LHCN-M2 (cell line): ENCODE results near the gene ABHD17B. TPM values are rescaled to one million over a fixed set of nuclear protein-coding genes. Genes with fewer than 3 reads are reported as not detected.
"Not testable (repeated sequence)": the region's sequence is repeated elsewhere in the genome, so short reads cannot be mapped to it uniquely, and the experiment has no call there.

ENCODE experiments used
- DNase-seq: peaks from one replicate; pipeline ENCODE4 v3.0.0-alpha.2; 2012; ENCODE audit warnings: low read depth
- total RNA-seq: library from RNA; depleted of rRNA; stranded (reverse); fragments of >200 nt; gene quantifications from 2 replicates; pipeline ENCODE4 v1.2.3, GENCODE V29; 2014

ABHD17B gene
- total RNA-seq, 1 experiment from 2014 or later: 20.3 TPM

DNA sequence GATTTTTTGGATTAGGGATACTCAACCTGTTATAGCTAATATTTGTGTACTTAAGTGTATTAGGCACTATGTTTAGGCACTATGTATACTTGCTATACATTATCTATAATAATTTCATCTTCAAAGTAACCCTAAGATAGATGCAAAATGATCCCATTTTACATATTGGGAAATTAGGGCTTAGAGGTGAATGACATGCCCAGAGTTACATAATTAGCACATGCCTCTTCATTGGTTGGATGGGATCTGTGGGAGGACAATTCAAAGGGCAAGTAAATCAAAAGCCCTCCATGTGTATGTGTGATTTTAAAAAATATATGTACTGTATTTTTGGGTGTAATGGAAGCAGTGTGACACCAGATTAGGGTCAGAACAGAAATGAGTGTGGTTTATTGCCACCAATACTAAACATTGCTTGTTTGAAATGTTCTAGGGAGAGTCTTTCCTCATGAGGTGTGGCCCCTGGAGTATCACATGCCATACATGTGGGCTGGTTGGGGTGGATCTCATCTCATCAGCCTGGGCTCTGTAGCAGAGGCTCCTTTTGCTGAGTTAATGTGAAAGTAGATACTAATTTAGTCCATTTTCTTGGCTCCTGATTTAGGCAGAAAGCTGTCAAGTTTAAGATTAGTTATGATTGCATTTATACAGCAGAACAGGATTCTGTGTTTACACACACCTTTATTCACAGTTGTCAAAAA lies 6.0 kb upstream of the ABHD17B start:
- no peak for DNase-seq

DNA sequence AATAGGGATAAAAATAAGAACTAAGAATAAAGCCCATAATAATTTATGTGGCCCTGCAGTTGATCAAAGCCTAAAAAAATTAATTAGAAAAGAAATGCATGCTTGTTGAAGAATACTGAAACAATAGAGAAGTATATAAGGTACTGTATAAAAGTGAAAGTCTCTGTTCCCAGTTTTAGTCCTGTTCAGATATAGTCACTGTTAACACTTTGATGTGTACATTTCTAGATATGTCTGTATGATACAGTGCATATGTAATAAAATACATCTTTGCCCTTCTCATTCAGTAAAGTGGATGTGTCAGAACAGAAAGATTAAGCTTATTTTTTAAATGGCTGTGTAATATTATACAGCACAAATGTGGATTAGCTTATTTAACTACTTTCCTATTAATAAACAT lies 4.5 kb upstream of the ABHD17B start:
- DNase-seq: no peak

DNA sequence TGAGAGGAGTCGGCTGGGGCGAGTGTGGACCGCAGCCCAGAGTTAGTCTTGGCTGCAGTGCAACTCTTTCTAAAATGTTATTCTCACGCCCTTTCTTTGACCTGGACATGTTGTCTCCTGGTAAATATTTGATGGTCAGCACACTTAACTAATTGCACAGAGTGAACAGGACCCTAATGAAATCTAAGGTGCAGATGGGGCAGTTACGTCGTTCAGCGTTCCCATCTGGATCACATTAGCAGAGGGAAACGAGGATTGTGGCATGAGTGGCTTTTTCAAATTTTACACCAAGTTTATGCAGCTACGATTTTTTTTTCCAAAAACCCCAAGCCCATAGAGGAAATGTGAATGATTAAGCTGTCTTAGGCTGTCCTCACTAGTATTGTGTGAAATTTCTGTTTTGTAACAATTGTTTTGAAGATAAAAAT lies 929 bp upstream of the ABHD17B start:
- DNase-seq: no peak

DNA sequence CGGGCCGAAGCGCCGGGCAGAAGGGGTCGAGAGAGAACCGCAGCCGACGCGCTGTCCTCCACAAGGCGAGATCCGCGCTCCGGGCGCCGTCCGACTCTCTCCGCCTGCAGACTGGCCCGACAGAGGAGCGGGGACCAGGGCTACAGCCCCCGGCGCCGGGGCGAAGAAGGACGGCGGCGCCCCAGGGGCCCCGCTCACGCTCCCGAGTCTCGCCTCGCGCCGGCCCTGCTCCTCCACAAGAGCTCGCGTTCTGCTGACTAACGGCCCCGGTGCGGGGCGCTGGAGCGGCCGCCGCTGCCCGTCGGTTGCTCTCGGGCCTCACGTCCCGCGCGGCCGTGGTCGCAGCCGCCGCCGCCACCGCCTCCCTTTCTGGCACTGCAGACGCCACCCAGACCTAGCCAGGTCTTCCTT lies 338 bp downstream of the ABHD17B start:
- DNase-seq: no peak

DNA sequence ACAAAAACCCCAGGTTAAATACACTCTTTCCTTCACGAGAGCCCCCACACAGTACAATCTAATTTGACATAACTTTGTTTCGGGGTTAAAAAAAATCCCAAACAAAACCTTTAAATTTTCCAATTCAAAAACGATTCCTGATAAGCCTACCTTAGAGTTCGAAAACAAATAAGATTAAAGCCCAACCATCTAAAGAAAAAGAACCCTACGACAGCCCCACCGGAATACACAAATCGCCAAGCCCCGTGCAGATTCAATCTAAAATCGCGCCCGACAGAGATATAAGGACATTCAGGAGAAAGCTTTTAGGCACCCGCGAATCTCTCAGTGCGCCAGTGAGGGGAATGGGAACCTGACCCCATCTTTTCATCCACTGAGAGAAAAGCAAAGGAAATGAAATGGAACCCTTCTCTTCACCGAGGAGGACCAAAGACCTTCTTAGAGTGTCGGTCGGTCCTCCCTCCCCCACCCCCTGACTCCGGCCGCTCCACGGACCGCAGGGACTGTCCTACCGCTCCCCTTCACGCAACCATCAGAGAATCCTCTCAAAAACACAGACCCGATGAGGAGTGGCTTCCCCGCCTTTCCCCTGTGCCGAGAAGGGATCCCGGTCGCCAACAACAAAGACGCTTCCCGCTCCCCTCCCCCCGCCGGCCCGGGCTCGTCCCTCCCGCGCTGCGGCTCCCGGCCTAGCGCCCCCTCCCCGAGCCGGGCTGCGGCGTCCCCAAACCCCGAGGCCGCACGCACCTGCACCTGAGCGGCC lies 925 bp downstream of the ABHD17B start:
- DNase-seq: peak; percentile 41

DNA sequence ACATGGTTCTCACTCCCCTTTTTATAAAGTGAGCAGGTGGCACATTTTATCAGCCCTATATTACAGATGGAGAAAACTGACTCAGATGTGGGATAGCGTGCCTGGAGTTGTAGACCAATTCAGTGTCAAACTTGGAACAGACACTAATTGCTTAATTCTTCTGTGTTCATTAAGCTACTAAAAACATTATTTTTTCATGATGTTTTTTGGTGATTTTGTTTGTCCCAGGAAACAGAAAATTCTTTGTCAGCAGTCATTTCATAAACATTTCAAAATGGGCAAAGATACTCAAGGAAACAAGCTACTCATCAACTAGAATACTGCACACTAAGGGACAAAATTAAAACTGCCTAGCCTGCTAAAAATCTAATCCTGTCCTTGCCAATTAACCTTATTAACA lies 2.2 kb downstream of the ABHD17B start:
- DNase-seq: no peak

DNA sequence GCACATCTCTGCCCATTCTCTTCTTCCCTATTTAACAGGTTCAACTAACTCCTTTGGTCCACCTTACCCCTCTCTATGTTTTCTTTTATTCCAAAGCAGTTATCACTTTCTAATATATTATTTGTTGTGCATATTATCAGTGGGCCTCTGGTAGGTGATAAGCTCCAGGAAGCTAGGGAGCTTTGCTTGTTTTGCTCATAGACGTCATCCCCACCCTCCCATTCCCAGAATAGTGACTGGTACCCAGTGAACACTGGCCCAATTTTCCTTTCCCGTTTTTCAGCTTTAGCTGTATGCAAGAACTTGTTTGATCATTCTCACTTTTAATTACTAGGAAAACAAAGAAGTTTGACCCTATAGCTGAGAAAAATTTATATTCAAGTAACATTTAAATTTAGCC lies 6.9 kb downstream of the ABHD17B start:
- no peak for DNase-seq

DNA sequence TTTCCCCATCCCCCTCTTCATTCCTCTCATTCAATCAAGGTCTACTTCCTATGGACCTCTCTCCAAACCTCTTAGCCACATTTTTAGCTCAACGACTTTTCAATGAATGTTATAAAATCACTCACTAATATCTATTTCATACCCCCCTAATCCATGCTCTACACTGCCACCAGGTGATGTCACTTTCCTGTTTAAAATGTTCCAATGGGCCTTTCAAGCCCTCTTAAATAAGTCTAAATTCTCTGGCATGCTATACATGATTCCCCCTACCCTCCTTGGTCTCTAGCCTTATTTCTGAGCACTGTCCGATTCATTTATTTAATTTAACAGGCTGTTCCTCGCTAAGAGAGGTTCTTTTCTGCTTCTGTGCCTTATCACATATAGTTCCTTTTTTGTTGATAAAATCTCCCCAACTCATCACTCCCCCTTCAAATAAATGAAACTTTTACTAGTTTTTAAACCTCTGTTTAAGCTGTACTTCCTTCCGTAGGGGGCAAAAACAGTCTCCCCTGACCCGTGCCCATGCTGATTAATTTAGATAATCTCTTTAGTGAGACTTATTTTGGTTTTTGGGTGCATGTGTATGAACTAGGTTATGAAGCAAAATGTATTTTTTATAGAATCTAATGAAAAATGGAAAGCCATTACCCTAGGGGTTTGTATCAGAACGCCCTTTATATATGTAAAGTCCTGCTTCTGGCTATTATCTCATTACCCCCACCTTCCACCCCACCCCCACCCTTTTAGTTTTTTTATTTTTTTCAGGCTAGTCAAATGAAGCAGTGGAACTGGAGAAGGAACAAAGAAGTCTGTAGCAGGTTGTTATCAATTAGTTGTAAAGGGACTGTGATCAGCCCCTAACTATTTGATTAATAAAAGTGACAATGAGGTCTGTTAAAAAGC lies 9.0 kb downstream of the ABHD17B start:
- no peak for DNase-seq

DNA sequence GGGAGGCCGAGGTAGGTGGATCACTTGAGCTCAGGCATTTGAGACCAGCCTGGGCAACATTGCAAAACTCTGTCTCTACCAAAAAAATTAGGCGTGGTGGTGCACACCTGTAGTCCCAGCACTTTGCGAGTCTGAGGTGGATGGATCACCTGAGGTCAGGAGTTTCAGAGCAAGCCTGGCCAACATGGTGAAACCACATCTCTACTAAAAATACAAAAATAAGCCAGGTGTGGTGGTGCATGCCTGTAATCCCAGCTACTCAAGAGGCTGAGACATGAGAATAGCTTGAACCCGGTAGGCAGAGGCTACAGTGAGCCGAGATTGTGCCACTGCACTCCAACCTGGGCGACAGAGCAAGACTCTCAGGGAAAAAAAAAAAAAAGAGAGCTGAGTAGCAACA lies 12.2 kb downstream of the ABHD17B start:
- not testable (repeated sequence) for DNase-seq

DNA sequence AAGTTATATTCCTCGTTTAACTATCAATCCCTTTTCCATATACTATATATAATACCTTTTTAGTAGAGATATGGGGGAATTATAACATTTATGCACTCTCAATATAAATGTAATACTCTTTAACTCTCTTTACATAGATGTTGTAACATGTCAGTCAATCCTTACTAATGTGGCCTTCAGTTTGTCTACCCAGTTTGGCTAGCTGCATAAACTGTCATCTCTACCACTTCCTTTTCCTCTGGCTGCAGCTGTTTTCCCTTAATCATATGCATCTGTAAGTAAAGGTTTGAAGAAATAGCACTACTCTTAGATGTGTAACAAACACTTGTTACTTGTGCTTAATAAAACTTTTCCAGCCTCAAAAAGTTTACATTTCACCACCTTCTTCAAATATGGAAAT lies 13.4 kb downstream of the ABHD17B start:
- DNase-seq: peak; percentile 62

DNA sequence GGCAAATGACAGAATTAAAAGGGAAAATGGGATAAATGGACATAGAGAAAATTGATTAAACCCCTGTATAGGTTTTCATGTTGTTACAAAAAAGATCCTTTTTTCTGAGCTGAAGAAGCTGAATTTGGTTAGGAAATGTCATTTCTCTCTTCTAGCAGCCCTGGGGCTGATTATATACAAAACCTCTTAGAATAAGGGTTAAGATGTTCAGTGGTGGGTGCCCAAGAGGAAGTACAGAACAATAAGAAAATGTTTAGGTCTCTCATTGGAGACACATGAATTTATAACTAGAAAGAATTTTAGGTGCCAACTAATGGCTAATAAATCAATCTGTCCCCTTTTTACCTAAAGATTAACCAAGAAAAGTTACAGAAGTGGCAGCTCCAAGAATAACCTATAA lies 14.2 kb downstream of the ABHD17B start:
- no peak for DNase-seq

DNA sequence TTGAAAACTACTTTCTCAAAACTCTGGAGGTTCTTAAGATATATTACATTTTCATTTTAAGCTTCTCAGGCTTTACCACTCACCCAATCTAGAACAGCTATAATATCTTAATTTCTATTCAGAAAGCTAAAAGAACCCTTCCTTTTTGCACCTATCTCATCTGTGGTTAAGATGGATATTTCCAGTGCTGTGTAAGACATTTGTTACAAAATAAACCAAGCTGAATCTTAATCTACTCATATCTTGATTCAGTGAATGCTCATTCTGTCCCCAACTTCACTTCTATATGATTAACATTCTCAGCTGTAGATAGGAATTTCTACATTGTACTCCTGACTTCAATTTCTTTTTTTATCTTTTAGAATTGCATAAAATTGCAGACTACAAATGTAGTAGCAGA lies 15.0 kb downstream of the ABHD17B start:
- no peak for DNase-seq

DNA sequence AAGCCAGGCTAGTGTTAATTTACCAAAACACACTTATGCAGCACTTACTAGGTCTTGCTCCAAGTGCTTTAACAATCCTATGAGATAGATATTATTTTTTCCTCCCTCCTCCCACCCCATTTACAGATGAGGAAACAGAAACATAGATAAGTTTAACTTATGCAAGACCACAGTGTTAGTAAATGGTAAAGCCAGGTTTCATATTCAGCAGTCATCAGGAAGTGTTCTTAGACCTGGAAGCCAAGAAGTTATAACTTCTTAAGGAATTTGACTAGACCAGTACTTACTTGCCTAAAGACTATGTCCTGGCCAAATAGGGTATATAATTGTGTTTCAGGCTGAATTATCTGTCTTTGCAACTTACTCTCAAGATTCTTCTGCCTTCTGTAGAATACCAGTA lies 15.9 kb downstream of the ABHD17B start:
- DNase-seq: no peak

DNA sequence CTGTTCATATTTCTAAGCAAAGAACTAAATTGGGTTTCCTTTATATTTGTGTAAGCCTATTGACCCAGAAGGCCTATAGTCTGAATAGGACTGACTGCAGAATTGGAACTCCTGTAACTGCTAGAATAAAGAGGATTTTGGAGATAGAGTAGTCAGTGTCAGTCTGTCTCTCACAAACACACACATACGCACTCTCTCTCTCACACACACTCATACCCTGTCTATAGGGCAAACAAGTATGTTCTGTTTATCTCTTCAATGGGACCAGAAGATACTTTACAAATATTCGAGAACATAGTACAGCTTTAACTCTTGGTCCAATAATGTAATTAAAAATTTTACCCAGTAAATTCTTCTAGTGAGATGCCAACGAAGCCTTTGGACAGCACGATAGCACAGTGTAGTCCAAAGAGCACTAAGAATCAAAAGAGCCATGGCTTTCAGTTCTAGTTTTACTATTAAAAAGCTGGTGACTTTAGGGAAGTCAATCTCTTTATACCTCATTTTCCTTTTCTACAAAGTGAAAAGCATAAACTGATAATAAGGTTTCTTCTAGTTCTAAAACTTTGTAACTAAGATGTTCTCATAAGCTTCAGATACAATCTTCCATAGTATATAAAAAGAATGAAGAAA lies 19.3 kb downstream of the ABHD17B start:
- no peak for DNase-seq

DNA sequence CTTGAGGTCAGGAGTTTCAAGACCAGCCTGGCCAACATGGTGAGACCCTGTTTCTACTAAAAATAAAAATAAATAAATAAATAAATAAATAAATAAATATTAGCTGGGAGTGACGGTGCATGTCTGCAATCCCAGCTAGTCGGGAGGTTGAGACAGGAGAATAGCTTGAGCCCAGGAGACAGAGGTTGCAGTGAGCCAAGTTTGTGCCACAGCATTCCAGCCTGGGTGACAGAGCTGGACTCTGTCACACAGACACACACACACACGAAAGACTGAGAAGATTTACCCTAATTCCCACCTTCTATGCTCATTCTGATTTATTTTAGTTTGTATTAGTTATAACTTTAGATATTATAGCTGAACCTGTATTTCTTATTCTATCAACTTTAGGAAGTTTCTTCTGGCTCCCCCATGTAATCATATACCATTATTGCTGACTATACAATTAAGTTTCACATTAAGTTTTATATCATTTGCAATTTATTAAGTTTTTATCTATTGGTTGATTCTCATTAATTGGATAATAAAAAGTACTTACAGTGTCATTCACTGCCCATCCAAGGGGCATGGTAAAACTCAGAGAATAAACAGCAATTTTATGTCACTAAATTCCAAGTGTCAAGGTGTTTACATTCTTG lies 20.8 kb downstream of the ABHD17B start:
- DNase-seq: no peak

DNA sequence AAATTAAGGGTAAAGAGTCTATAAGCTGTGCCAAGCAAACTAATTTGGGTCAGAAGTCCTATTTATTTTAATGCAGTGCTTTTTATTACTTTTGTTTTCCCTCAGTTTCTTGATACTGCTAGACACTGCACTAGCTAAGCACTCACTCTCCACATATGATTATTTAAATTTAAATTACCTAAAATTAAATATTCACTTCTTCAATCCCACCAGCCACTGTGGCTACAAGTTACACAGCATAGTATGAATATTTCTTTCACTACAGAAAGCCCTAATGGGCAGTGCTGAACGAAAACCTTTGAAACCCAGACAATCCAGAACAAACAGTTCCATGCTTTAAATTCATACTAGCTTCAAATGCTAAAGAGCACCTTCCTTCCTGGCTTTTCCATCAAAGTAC lies 23.6 kb downstream of the ABHD17B start:
- no peak for DNase-seq

DNA sequence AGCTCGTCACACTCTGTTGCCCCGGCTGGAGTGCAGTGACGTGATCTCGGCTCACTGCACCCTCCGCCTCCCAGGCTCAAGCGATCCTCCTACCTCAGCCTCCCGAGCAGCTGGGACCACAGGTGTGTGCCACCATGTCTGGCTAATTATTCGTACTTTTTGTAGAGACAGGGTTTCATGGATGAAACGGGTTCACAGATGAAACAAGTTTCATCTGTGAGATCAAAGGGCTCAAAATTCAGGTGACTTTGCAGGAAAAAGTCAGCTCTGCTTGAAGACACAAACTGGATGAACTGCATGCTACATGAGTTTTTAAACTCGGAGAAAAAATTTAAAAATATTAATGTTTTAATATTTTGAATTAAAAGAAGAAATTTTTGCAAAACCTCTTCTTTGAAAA lies 24.5 kb downstream of the ABHD17B start:
- no peak for DNase-seq

DNA sequence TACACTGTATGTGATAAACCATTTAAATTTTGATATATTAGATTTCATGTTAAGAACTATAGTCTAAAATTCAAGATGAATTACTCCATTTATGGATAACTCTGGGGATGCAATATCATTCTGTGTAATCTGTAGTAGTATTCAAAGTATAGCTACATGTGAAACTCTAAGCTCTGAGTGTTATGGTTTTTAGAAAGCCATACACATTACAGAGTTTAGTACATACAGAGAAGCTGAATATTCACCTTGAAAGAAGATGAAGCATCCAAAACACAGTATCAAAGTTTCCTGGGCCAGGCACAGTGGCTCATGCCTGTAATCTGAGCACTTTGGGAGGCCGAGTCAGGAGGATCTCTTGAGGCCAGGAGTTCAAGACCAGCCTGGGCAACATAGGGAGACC lies 25.0 kb downstream of the ABHD17B start:
- DNase-seq: no peak

DNA sequence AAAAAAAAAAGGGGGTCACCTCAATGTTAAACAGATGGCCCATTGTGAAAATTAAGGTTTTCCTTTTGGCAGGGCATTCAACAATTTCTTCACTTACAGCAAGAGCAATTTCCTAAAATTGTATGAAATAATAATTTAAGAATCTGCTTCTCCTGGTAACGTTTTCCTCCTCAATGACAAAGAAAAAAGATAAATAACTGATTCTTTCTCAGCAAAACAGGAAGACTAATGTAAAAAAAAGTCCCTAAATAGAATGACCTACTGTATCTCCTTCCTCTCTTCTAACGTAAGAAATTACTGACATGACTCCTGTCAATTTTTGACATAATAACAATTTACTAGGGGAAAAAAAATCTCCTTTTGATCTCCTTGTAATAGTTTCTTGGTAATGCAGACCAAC lies 25.5 kb downstream of the ABHD17B start:
- no peak for DNase-seq

DNA sequence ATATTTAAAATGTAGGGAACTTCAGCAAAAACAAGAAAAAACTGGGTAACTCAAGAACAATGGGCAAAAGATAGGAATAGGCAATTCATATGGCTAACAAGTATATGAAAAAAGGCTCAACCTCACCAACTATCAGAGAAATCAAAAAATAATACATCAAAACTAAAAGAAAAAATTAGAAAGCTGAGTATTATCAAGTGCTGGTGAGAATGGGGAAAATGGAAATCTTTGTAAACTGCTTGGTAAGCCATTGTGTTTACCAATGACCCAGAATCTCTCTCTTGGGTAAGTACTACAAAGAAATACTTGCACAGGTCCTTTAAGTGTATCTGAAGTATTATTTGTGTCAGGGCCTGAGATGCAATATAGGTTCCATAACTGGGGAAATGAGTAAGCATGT lies 27.0 kb downstream of the ABHD17B start:
- no peak for DNase-seq

DNA sequence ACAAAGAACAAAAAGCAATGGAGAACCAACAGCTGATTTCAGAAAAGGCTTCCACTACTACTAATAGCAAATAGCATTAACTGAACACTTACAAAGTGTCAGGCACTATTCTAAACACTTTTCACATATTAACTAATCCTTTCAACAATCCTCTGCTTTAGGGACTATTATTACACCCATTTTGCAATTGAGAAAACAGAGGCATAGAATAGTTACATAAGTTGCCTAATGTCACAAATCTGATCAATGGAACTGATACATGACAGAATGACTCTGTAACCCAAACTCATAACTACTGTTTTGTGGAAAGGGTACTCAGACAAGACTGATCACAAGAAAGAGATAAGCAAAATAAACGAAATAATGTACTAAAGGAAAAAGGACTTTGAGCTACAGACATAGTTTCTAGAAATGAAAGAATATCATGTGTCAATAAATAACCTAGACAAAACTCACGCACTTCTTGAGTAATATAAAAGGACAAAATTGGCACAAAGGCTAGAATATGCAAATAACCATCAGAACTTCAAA lies 31.3 kb downstream of the ABHD17B start:
- no peak for DNase-seq
